PC-3 (cell line): ENCODE results near the gene JAKMIP1. TPM values are rescaled to one million over a fixed set of nuclear protein-coding genes. Genes with fewer than 3 reads are reported as not detected.

Experiments used
- ATAC-seq: fragments of 200-7000 bp; cut with Tn5 transposase; 2 replicates; pipeline ENCODE4 v1.9.1; 2020; ENCODE audit warnings: mild to moderate bottlenecking, moderate library complexity
- BruUV-seq: library from RNA; stranded (reverse); fragments of 400-500 nt; replicated peaks from 2 replicates; lab custom pipeline; 2021; lab: Mats Ljungman, UMichigan
- CTCF ChIA-PET: fragments of 300-600 bp; sonication (Branson Sonifier 250); formaldehyde crosslinking; loops from one replicate; lab custom pipeline; 2022; ENCODE audit warnings: antibody characterized with exemption; lab: Charles Lee
- POLR2A ChIA-PET: fragments of 300-600 bp; sonication (Branson Sonifier 250); formaldehyde crosslinking; loops from one replicate; lab custom pipeline; 2022; ENCODE audit warnings: antibody characterized with exemption; ENCODE audit not compliant: unreplicated experiment; lab: Charles Lee
- DNase-seq: peaks from one replicate; pipeline ENCODE4 v3.0.0-alpha.2; 2015
- H2AFZ ChIP-seq: fragments of 300-600 bp; sonication (generic); 2 replicates; pipeline ENCODE4 v1.6.0; 2016; ENCODE audit warnings: antibody characterized with exemption, low read length
- H3F3A ChIP-seq: fragments of 300-600 bp; sonication (generic); one replicate; pipeline ENCODE4 v1.6.0; 2017; ENCODE audit warnings: antibody characterized with exemption, low read length, control low read depth, mild to moderate bottlenecking; ENCODE audit not compliant: unreplicated experiment
- H3K27ac ChIP-seq: fragments of 300-600 bp; sonication (generic); 2 replicates; pipeline ENCODE4 v1.5.1; 2016; ENCODE audit warnings: mild to moderate bottlenecking, low read length
- H3K27me3 ChIP-seq: fragments of 300-600 bp; sonication (generic); 2 replicates; pipeline ENCODE4 v1.6.1; 2016; ENCODE audit warnings: low read length, mixed read lengths
- H3K36me3 ChIP-seq: fragments of 300-600 bp; sonication (generic); 2 replicates; pipeline ENCODE4 v1.6.1; 2016; ENCODE audit warnings: low read depth, mixed run types, low read length, mixed read lengths
- H3K4me1 ChIP-seq: fragments of 300-600 bp; sonication (generic); 2 replicates; pipeline ENCODE4 v1.5.1; 2016; ENCODE audit warnings: low read length; ENCODE audit not compliant: insufficient read depth
- H3K4me2 ChIP-seq: fragments of 300-600 bp; sonication (generic); 2 replicates; pipeline ENCODE4 v1.6.0; 2016; ENCODE audit warnings: low read length
- H3K4me3 ChIP-seq: fragments of 300-600 bp; sonication (generic); 2 replicates; pipeline ENCODE4 v1.5.1; 2016; ENCODE audit warnings: mild to moderate bottlenecking, low read length, mixed read lengths
- H3K79me2 ChIP-seq: fragments of 300-600 bp; sonication (generic); 2 replicates; pipeline ENCODE4 v1.6.1; 2017; ENCODE audit warnings: low read length, mixed read lengths
- H3K9ac ChIP-seq: fragments of 300-600 bp; sonication (generic); 2 replicates; pipeline ENCODE4 v1.6.0; 2016; ENCODE audit warnings: mild to moderate bottlenecking, low read length
- H3K9me2 ChIP-seq: fragments of 300-600 bp; sonication (generic); replicated peaks from 2 replicates; pipeline ENCODE4 v1.6.1; 2016; ENCODE audit warnings: mixed run types, low read length, mixed read lengths
- H3K9me3 ChIP-seq: fragments of 300-600 bp; sonication (generic); 2 replicates; pipeline ENCODE4 v1.6.1; 2016; ENCODE audit warnings: low read length, mixed read lengths
- H4K20me1 ChIP-seq: fragments of 300-600 bp; sonication (generic); 2 replicates; pipeline ENCODE4 v1.6.1; 2016; ENCODE audit warnings: low read length, mixed read lengths
- EZH2 ChIP-seq: fragments of 300-600 bp; sonication (generic); IDR thresholded peaks from one replicate; pipeline ENCODE4 v1.6.1; 2017; ENCODE audit warnings: antibody characterized with exemption, mild to moderate bottlenecking, low read length; ENCODE audit not compliant: unreplicated experiment
- EZH2phosphoT487 ChIP-seq: fragments of 300-600 bp; sonication (generic); IDR thresholded peaks from 2 replicates; pipeline ENCODE4 v1.6.1; 2018; ENCODE audit warnings: mild to moderate bottlenecking, antibody characterized with exemption, low read length, borderline replicate concordance
- intact Hi-C: fragments of 100-400 bp; cut with micrococcal nuclease; formaldehyde crosslinking; loops from 2 replicates; pipeline ENCODE4 v1.9.0; 2023
- total RNA-seq: library from RNA; depleted of rRNA; stranded (reverse); fragments of >200 nt; gene quantifications from 2 replicates; pipeline ENCODE4 v1.2.3, GENCODE V29; 2014
- TF ChIP-seq, protein P1 (sequence below): fragments of 300-600 bp; sonication (generic); conservative IDR thresholded peaks from 2 replicates; pipeline ENCODE4 v1.5.1; 2017; ENCODE audit warnings: antibody characterized with exemption, low read depth, mild to moderate bottlenecking, low read length

The JAKMIP1 gene
- total RNA-seq, 1 experiment from 2014 or later = 0.04 TPM

DNA sequence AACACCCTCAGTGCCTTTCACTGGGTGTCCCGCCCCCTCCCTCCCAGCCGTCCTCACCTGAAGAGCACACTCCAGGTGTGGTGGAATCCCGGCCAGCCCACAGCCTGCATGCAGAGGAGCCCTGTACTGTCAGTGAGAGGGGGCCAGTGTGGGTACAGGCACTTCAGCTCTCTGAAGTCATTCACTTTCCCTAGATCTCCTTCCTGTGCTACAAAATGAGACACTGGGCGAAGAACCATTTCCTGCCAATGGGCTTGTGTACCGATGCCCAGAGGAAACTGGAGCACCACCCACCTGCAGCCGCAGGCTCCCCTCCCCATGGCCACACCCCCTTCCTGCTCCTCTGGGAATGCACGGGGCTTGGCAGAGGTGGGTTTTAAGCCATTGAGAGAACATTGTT is 108.2 kb downstream of the JAKMIP1 start:
- H3K4me1 ChIP-seq = peaks cover 8% of the 10 kb centered on the region; the same call in 1 of the 2 replicates
- no TSS peak for BruUV-seq
- no peaks in the 10 kb centered on the region for H3K9me3 ChIP-seq
- H3K36me3 ChIP-seq = no peaks in the 10 kb centered on the region
- no peaks in the 10 kb centered on the region for H3K27me3 ChIP-seq
- no peak overlapping the region for H3K9ac ChIP-seq
- H3F3A ChIP-seq = no peaks in the 10 kb centered on the region
- ATAC-seq (no peak), DNase-seq (no peak)
- H3K4me3 ChIP-seq = no peak overlapping the region
- ChIA-PET CTCF (no interaction called here), POLR2A (no interaction called here)
- H2AFZ ChIP-seq = no peak overlapping the region
- no peaks in the 10 kb centered on the region for H4K20me1 ChIP-seq
- intact Hi-C loops = no loop called here
- no peak overlapping the region for H3K4me2 ChIP-seq
- H3K27ac ChIP-seq = no peak overlapping the region
- H3K79me2 ChIP-seq = no peaks in the 10 kb centered on the region
- TF ChIP-seq, protein P1, sequence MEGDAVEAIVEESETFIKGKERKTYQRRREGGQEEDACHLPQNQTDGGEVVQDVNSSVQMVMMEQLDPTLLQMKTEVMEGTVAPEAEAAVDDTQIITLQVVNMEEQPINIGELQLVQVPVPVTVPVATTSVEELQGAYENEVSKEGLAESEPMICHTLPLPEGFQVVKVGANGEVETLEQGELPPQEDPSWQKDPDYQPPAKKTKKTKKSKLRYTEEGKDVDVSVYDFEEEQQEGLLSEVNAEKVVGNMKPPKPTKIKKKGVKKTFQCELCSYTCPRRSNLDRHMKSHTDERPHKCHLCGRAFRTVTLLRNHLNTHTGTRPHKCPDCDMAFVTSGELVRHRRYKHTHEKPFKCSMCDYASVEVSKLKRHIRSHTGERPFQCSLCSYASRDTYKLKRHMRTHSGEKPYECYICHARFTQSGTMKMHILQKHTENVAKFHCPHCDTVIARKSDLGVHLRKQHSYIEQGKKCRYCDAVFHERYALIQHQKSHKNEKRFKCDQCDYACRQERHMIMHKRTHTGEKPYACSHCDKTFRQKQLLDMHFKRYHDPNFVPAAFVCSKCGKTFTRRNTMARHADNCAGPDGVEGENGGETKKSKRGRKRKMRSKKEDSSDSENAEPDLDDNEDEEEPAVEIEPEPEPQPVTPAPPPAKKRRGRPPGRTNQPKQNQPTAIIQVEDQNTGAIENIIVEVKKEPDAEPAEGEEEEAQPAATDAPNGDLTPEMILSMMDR = no peak
- TF ChIP-seq EZH2phosphoT487 (no peak), EZH2 (no peak)
- no peaks in the 10 kb centered on the region for H3K9me2 ChIP-seq

DNA sequence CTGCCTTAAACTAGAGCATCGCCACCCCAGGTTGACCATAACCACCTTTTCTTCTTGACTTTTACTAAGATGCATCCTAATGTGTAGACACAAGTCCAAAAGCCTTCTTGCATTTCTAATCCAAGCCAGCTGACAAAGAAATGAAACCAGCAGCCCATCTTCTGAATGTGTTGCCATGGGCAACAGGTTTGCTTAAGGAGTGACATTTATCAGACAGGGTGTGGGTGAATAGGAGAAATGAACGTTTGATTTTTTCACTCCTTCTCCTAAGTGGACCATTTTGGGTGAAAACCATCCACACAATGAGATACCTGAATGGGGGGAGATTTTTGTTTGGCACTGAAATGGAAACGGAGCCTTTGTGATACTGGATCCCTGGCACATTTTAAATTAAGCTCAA is 109.4 kb downstream of the JAKMIP1 start:
- H3K9me2 ChIP-seq = no peaks in the 10 kb centered on the region
- H3K4me3 ChIP-seq = no peak overlapping the region
- no TSS peak for BruUV-seq
- no peak overlapping the region for H3K27ac ChIP-seq
- H3K79me2 ChIP-seq = no peaks in the 10 kb centered on the region
- DNase-seq (no peak), ATAC-seq (no peak)
- no peaks in the 10 kb centered on the region for H3K27me3 ChIP-seq
- H2AFZ ChIP-seq = no peak overlapping the region
- intact Hi-C loops = no loop called here
- H3F3A ChIP-seq = no peaks in the 10 kb centered on the region
- H3K4me2 ChIP-seq = no peak overlapping the region
- POLR2A ChIA-PET = no interaction called here
- no peak for TF ChIP-seq EZH2
- TF ChIP-seq, protein P1 = no peak
- no peak for TF ChIP-seq EZH2phosphoT487
- CTCF ChIA-PET = no interaction called here
- H3K9ac ChIP-seq = no peak overlapping the region
- H3K4me1 ChIP-seq = peaks cover 8% of the 10 kb centered on the region; the same call in 1 of the 2 replicates
- H3K36me3 ChIP-seq = no peaks in the 10 kb centered on the region
- H4K20me1 ChIP-seq = no peaks in the 10 kb centered on the region
- no peaks in the 10 kb centered on the region for H3K9me3 ChIP-seq

DNA sequence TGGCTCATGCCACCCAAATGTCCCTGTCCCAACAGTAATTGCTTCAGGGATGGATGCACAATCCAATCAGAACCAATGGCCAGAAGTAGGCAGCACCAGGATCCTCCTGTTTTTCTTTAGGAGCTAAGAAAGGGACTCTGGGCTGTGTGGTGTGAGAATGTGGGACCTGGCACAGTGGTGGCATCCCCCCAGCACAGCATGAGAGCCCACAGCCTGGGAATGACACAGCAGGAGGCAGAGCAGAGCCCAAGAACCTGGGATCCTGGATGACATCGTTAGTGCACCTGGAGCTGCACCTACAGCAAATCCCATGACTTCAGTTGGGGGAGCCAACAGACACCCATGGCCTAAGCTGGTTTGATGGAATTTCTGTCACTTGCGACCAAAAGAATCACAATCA is 111.4 kb downstream of the JAKMIP1 start:
- H3K27me3 ChIP-seq = no peaks in the 10 kb centered on the region
- ChIA-PET POLR2A (no interaction called here), CTCF (no interaction called here)
- H3K4me2 ChIP-seq = no peak overlapping the region
- H3K36me3 ChIP-seq = no peaks in the 10 kb centered on the region
- no peaks in the 10 kb centered on the region for H3K9me2 ChIP-seq
- no peak overlapping the region for H3K27ac ChIP-seq
- no peak overlapping the region for H3K4me3 ChIP-seq
- no peaks in the 10 kb centered on the region for H3K4me1 ChIP-seq
- TF ChIP-seq EZH2phosphoT487 (no peak), EZH2 (no peak)
- TF ChIP-seq, protein P1 = no peak
- no TSS peak for BruUV-seq
- H3K9ac ChIP-seq = no peak overlapping the region
- ATAC-seq = no peak
- H2AFZ ChIP-seq = no peak overlapping the region
- H4K20me1 ChIP-seq = no peaks in the 10 kb centered on the region
- H3F3A ChIP-seq = no peaks in the 10 kb centered on the region
- no peak for DNase-seq
- no peaks in the 10 kb centered on the region for H3K79me2 ChIP-seq
- intact Hi-C loops = no loop called here
- H3K9me3 ChIP-seq = no peaks in the 10 kb centered on the region
